ENCODE data around the gene GAN. TPM values are rescaled to one million over a fixed set of nuclear protein-coding genes. Genes with fewer than 3 reads are reported as not detected.
A peak's percentile ranks its signal among the peaks of the same experiment; 100 is the strongest.

Gene GAN
- total and polyA plus RNA-seq, 2 experiments from 2014 or later, result 1.6 to 5.7 TPM

DNA sequence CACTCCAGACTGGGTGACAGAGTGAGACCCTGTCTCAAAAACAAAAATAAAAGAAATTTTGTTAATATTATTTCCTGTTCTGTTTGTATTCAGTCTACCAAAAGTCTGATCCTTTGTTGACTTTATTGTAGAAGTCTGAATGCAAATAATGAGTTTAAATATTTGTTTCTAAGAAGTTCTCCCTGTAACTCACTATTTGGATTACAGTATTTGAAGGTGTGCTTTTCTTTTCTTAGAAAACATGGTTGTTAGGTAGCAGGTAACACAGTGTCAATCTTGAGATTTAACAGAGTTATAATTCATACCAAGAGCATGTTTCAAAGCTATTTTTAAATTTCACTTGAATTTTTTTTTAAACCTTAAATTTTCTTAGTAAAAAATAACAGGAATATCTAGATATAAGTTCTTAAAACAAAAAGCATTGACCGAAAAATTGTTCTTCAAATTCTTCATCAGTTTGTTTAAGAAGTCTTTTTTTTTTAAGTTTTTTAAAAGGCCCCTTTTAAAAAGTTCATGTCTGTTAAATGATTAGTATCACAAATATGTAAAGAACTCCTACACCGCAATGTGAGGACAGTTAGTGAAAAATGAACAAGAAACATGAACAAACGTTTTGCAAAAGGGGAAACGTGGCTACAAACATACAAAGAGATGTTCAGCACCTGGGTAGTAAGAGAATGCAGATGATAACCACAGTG, 35.0 kb downstream of the GAN start:
- Histone ChIP-seq H3F3A (ENCODE audit: insufficient read depth) (no peaks in the 10 kb centered on the region), H3K9me3 (ENCODE audit: low read depth) (peaks cover 6% of the 10 kb centered on the region), H3K4me1 (ENCODE audit: insufficient read depth) (no peaks in the 10 kb centered on the region), H3K36me3 (ENCODE audit: low read depth) (0 out of 2 replicates have a peak, but pooled peaks cover 4% of the 10 kb centered on the region), H3K27ac (no peak overlapping the region), H3K9ac (no peak overlapping the region), H3K9me2 (ENCODE audit: insufficient read depth) (no peaks in the 10 kb centered on the region), H4K20me1 (ENCODE audit: insufficient read depth) (no peaks in the 10 kb centered on the region), H3K4me3 (no peak overlapping the region), H3K27me3 (replicated peaks; ENCODE audit: insufficient read depth) (no peaks in the 10 kb centered on the region), H3K4me2 (ENCODE audit: unreplicated experiment) (no peak overlapping the region), H2AFZ (no peak overlapping the region), H3K79me2 (ENCODE audit: insufficient read depth) (0 out of 2 replicates have a peak, but pooled peaks cover 4% of the 10 kb centered on the region)
- TF ChIP-seq EZH2 (IDR thresholded peaks at IDR 0.05; ENCODE audit: insufficient read depth, poor library complexity, severe bottlenecking) (no peak), EZH2phosphoT487 (IDR thresholded peaks at IDR 0.05; ENCODE audit: insufficient read depth, low read depth) (no peak)
- in situ Hi-C loops (cut with MboI), result no loop called here
- WGBS, 2 experiments (ENCODE audit: low coverage in 1 of 2, low lambda C conversion rate in 2 of 2, missing lambda C conversion rate in 2 of 2), result 62 to 77% methylated on average over 4 of the region's 4 CpGs
- DNase-seq, result no peak

DNA sequence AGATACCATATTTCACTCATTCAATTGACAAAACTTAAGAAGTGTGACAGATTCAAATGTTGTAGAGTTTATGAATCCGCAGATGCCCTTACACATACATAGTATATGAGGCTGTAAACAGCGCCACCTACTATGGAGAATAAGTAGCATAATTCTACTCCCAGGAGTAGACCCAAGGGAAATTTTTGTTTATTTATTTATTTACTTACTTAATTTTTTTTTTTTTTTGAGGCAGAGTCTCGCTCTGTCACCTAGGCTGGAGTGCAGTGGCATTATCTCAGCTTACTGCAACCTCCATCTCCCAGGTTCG, 35.5 kb downstream of the GAN start:
- Histone ChIP-seq H3K9ac (no peak overlapping the region), H3K36me3 (ENCODE audit: low read depth) (0 out of 2 replicates have a peak, but pooled peaks cover 4% of the 10 kb centered on the region), H3K27ac (no peak overlapping the region), H3K4me1 (ENCODE audit: insufficient read depth) (no peaks in the 10 kb centered on the region), H3K27me3 (replicated peaks; ENCODE audit: insufficient read depth) (no peaks in the 10 kb centered on the region), H3K9me2 (ENCODE audit: insufficient read depth) (no peaks in the 10 kb centered on the region), H3K9me3 (ENCODE audit: low read depth) (peaks cover 6% of the 10 kb centered on the region), H4K20me1 (ENCODE audit: insufficient read depth) (no peaks in the 10 kb centered on the region), H3K4me3 (no peak overlapping the region), H3K4me2 (ENCODE audit: unreplicated experiment) (no peak overlapping the region), H2AFZ (no peak overlapping the region), H3F3A (ENCODE audit: insufficient read depth) (no peaks in the 10 kb centered on the region), H3K79me2 (ENCODE audit: insufficient read depth) (0 out of 2 replicates have a peak, but pooled peaks cover 4% of the 10 kb centered on the region)
- TF ChIP-seq EZH2phosphoT487 (IDR thresholded peaks at IDR 0.05; ENCODE audit: insufficient read depth, low read depth) (no peak), EZH2 (IDR thresholded peaks at IDR 0.05; ENCODE audit: insufficient read depth, poor library complexity, severe bottlenecking) (no peak)
- WGBS, 2 experiments (ENCODE audit: low coverage in 1 of 2, low lambda C conversion rate in 2 of 2, missing lambda C conversion rate in 2 of 2), result 85 to 90% methylated on average over 4 of the region's 4 CpGs
- peak; percentile 43 for DNase-seq
- in situ Hi-C loops (cut with MboI), result no loop called here

GRCh38 chr16:81353895-81354294, 39.1 kb downstream of the GAN start:
- 94 to 99% methylated on average over 3 of the region's 3 CpGs for WGBS, 2 experiments (ENCODE audit: low coverage in 1 of 2, low lambda C conversion rate in 2 of 2, missing lambda C conversion rate in 2 of 2)
- no peaks in the 10 kb centered on the region for H4K20me1 ChIP-seq (ENCODE audit: insufficient read depth)
- no peaks in the 10 kb centered on the region for H3K9me3 ChIP-seq (ENCODE audit: low read depth)
- H3K4me1 ChIP-seq (ENCODE audit: insufficient read depth), result no peaks in the 10 kb centered on the region
- TF ChIP-seq EZH2 (IDR thresholded peaks at IDR 0.05; ENCODE audit: insufficient read depth, poor library complexity, severe bottlenecking), result no peak
- TF ChIP-seq EZH2phosphoT487 (IDR thresholded peaks at IDR 0.05; ENCODE audit: insufficient read depth, low read depth), result no peak
- peaks cover 10% of the 10 kb centered on the region; the same call in 1 of the 2 replicates for H3K36me3 ChIP-seq (ENCODE audit: low read depth)
- no peaks in the 10 kb centered on the region for H3K27me3 ChIP-seq (replicated peaks; ENCODE audit: insufficient read depth)
- no peaks in the 10 kb centered on the region for H3F3A ChIP-seq (ENCODE audit: insufficient read depth)
- no peak overlapping the region for H3K4me2 ChIP-seq (ENCODE audit: unreplicated experiment)
- H3K9me2 ChIP-seq (ENCODE audit: insufficient read depth), result no peaks in the 10 kb centered on the region
- no peak overlapping the region for H3K4me3 ChIP-seq
- no peak for DNase-seq
- H3K9ac ChIP-seq, result no peak overlapping the region
- H3K79me2 ChIP-seq (ENCODE audit: insufficient read depth), result no peaks in the 10 kb centered on the region
- in situ Hi-C loops (cut with MboI), result no loop called here
- no peak overlapping the region for H2AFZ ChIP-seq
- H3K27ac ChIP-seq, result no peak overlapping the region

GRCh38 chr16:81357711-81358260, 43.0 kb downstream of the GAN start:
- Histone ChIP-seq H3K27ac (no peak overlapping the region), H3K4me3 (no peak overlapping the region), H3K79me2 (ENCODE audit: insufficient read depth) (no peaks in the 10 kb centered on the region), H4K20me1 (ENCODE audit: insufficient read depth) (no peaks in the 10 kb centered on the region), H3K4me2 (ENCODE audit: unreplicated experiment) (no peak overlapping the region), H3K36me3 (ENCODE audit: low read depth) (peaks cover 10% of the 10 kb centered on the region; the same call in 1 of the 2 replicates), H3K9me3 (ENCODE audit: low read depth) (no peaks in the 10 kb centered on the region), H3K9ac (no peak overlapping the region), H2AFZ (no peak overlapping the region), H3K27me3 (replicated peaks; ENCODE audit: insufficient read depth) (no peaks in the 10 kb centered on the region), H3K9me2 (ENCODE audit: insufficient read depth) (no peaks in the 10 kb centered on the region), H3K4me1 (ENCODE audit: insufficient read depth) (no peaks in the 10 kb centered on the region), H3F3A (ENCODE audit: insufficient read depth) (no peaks in the 10 kb centered on the region)
- in situ Hi-C loops (cut with MboI), result no loop called here
- 88 to 92% methylated on average over 9 of the region's 9 CpGs for WGBS, 2 experiments (ENCODE audit: low coverage in 1 of 2, low lambda C conversion rate in 2 of 2, missing lambda C conversion rate in 2 of 2)
- DNase-seq, result no peak
- no peak for TF ChIP-seq EZH2phosphoT487 (IDR thresholded peaks at IDR 0.05; ENCODE audit: insufficient read depth, low read depth)
- TF ChIP-seq EZH2 (IDR thresholded peaks at IDR 0.05; ENCODE audit: insufficient read depth, poor library complexity, severe bottlenecking), result no peak

All from GM23248 (cell line).